SH-SY5Y (cell line): ENCODE results near the gene GAB1.

Experiments used
- GATA2 ChIP-seq: IDR thresholded peaks from 2 replicates; pipeline ENCODE4 v1.6.1; 2011; ENCODE audit warnings: mild to moderate bottlenecking, low read depth, low read length
- GATA3 ChIP-seq: IDR thresholded peaks from 2 replicates; pipeline ENCODE4 v1.6.1; 2011; ENCODE audit warnings: low read depth, mild to moderate bottlenecking, low read length, moderate library complexity

- TF ChIP-seq GATA3: no peak
- no peak for TF ChIP-seq GATA2
These were observed 16.6 kb upstream of the GAB1 start for GRCh38 chr4:143320113-143320512.
